HG03060 (cell line): ENCODE results near the gene DMXL1.
A peak's percentile ranks its signal among the peaks of the same experiment; 100 is the strongest.

Source experiments
- ATAC-seq: cut with Tn5 transposase; IDR thresholded peaks from one replicate; pipeline ENCODE4 v1.9.1; 2021; ENCODE audit warnings: low read depth, moderate number of reproducible peaks; ENCODE audit not compliant: unreplicated experiment

The DMXL1 gene

DNA sequence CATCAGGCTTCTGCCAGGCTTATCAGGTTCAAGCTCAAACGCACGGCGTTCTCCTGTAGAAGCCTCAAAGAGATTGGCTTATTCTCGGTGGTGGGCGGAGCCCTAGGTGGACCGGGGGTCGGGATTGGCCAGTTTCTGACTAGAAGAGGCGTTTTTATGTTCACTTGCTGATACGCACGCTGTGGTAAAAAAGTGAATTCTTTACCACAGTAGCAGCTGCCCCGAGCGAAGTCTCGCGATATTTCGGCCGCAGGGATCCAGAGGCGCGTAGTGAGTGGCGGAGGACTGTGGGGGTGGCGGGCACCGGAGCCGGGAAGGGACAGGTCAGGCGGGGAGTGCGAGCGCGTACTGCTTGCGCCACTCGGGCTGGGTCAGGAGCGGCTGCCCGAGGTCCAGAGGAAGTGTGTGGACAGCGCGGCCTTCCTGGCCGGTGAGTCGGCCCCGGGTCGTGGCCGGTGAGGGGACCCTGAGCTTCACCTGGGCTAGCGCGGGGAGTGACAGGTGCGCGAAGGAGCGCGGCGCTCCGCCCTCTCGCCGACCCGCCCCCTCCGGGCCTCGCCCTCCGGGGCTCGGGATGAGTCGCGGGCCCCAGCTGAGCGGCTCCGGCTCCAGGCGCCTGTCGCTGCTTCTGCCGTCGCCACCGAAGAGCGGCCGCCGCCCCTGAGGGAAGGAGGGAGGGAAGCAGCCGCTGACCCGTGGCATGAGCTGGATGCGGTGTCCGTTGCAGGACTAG lies at the start of gene DMXL1:
TSS of gene DMXL1 (plus strand) at position 260 of the 733 bp plus-strand sequence. CDS start 483 bp downstream, outside the sequence.
- peak; percentile 71 for ATAC-seq

GRCh38 chr5:119021149-119021732 lies 49.6 kb upstream of the DMXL1 start:
- no peak for ATAC-seq

GRCh38 chr5:119022017-119022745 lies 48.7 kb upstream of the DMXL1 start:
- peak; percentile 46 for ATAC-seq

DNA sequence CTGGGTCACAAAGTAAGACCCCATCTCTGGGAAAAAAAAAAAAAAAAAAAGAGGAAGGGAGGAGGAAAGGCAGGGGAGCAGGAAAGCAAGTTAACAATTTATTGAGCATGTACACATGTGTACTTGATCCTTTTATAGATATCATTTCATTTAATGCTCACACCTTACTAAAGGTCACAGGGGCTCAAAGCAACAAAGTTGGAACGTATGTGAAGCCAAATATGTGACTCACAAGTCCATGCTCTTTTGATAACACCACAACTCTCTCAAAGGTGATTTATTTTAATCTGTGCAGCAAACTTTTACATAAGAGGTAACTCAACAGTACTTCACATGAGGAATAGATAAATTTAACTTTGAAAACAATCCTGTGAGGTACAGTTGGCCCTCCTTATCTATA lies 48.1 kb upstream of the DMXL1 start:
- ATAC-seq: no peak

GRCh38 chr5:119028575-119028974 lies 42.3 kb upstream of the DMXL1 start:
- ATAC-seq: no peak

DNA sequence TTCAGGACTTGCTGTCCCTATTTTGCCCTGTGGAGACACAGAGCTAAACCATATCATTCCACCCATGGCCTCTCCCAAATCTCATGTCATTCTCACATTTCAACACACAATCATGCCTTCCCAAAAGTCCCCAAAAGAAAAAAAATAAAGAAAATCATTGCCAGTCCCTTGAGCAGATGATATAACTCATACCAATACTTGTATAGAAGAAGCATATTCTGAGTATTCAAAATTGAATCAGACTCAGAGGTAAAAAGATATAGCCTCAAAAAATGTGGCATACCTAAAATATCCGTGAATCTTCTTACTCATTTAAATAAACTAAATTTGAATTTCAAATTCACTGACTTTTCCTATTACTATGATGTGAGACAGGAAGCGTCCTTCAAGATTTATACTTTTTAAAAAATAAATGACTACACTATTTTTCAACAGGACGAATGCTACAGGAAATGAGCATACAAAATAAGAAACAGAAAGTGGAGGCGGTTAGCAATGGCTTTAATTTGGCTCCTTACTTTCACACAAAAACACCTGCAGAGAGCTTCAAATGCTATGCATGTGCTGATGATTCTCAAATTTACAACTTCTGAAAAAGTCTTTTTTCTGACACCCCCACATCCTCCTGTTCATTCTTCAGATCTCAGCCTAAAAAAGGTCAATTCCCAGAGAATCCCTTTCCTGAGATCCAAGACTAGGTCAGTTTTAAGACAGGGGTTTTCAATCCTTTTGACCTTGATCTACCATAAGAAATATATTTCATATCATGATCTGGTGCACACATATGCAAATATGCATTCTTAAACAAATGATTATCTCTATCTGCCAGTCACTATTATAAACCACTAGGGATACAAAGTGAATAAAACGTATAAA lies 39.6 kb upstream of the DMXL1 start:
- peak; percentile 57 for ATAC-seq

DNA sequence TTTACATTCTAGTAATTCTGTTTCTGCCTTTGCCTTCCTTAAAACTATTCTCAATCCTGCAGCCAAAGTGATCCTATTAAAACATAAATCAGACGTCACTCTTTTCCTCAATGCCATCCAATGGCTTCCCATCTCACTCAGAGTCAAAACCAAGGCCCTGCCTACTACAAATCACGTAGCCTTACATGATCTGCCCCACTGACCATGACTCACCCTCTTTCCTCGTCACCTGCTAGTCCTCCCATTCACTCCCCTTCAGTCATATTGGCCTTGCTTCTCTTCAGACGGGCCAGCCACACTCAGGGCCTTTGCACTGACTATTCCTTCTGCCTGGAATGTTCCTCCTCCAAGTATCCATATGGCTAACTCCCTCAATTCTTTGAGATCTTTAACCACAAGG lies 39.0 kb upstream of the DMXL1 start:
- ATAC-seq: peak; percentile 63

- no peak for ATAC-seq
These were observed 38.2 kb upstream of the DMXL1 start for GRCh38 chr5:119032656-119033055.

DNA sequence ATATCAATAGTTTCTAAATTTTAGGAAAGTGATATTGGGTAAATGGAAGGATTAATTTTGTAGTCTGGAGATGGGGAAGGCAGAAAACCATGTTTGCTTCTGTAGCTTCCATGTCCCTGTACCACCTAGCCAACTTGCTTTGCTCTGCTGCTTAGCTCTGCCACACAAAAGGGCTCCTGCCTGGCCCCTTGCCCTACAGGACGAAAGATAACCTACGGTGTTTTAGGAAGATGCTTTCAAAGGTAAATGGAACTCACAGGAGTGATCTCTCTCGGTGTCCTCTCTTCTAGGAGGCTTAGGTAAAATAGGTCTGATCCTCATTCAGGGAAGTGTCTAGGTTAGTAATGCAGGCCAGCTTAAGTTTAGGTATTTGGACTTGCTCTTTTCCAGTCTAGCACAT lies 37.8 kb upstream of the DMXL1 start:
- ATAC-seq: no peak

DNA sequence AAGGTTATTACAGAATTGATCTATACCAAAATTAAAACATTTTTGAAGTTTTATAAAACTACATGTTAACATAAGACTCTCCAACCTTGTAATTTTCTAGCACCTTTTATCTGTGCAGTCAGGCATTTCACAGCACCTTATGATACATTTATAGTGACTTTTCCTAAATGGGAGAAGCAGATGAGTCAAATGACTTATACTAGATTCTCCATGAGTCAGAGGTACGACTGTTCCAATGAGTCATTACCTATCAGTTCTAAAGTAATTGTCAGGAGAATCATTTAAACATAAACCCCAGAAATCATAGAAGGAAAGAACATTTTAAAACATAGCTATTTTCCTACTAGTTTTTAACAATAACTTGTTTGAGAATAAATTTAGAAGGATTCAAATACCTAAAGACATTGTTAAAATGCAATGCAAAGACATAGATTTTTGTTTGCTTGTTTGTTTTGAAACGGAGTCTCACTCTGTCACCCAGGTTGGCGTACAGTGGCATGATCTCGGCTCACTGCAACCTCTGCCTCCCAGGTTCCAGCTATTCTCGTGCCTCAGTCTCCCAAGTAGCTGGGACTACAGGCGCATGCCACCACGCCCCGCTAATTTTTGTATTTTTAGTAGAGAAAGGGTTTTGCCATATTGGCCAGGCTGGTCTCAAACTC lies 34.7 kb upstream of the DMXL1 start:
- no peak for ATAC-seq

DNA sequence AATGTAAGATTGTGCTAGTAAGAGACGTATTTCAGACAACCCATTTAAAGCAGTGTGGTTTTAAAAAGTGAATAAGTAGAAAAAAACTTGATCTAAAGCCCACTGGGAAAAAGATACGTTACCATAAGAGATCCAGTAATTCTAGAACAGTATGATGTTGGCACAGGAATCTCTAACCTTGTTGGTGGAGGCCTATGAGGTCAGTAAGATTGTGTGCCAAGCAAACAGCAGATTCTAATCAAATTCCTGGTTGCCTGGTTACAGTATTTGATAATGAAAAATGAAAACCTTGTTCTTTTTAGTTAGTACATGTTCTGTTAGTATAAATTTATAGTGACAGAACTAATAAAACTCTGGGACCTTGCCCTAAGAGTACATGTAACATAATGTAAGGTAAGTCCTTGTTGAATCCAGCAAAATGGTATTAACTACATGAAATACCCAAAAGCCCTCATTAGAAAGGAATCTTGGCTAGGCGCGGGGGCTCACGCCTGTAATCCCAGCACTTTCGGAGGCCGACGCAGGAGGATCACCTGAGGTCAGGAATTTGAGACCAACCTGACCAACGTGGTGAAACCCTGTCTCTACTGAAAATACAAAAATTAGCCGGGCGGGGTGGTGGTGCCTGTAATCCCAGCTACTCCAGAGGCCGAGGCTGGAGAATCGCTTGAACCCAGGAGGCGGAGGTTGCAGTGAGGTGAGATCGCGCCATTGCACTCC lies 33.2 kb upstream of the DMXL1 start:
- no peak for ATAC-seq

DNA sequence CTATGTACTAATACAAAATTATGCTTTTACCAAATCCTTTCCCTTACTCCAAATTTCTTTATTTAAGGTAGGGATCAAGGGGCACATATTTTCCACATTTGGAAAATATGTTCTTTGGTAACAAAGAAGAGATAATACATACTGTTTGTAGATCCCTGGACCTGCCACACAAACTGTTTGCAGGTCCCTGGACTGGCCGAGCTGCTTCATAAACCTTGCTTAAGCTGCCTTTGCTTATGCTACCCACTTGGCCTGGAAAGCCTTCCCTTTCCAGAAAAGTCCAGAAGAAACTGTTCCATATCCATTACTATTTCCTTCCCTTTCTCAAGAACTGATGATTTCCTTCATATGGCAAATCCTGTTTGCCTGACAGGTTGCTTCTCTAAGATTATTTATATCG lies 22.6 kb upstream of the DMXL1 start:
- no peak for ATAC-seq

DNA sequence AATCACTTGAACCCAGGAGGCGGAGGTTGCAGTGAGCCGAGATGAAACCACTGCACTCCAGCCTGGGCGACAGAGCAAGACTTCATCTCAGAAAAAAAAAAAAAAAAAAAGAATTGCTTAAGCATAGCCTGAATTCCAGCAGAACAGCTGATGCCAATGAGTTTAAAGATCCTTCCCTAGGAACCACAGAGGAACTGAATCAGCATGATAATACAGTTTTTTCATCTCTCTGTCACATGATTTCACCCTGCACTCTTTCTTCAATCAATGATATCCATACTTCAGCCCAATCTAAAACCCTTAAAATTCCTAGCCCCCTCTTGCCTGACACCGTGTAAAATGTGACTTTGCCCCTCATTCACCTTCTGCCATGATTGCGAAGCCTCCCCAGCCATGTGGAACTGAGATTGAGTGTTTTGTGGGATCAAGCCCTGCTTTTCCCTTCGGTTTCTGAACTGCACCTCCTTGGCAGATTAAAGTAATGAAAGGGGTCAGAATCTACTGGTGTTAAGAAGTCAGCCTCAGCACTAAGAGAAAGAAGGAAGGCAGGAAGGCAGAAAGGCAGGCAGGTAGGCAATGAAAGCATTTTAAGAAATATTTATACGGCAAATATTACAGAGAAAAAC lies 20.9 kb upstream of the DMXL1 start:
- ATAC-seq: no peak

DNA sequence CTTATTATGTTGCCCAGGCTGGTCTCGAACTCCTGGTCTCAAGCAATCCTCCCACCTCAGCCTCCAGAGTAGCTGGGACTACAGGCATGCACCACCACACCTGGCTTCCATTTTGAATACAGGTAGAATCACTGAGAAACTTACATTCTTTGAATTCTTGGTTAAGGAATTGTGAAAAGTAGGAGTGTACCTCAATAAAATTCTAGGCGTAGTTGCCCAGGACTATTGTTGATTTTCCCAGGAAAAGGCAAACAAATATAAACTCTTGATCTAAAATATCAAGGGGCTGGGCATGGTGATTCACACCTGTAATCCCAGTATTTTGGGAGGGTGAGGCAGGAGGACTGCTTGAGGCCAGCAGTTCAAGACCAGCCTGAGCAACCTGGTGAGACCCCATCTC lies 16.8 kb upstream of the DMXL1 start:
- ATAC-seq: no peak

- no peak for ATAC-seq
These were observed 15.6 kb upstream of the DMXL1 start for GRCh38 chr5:119055294-119055693.

- ATAC-seq: no peak
These were observed 11.8 kb upstream of the DMXL1 start for GRCh38 chr5:119058979-119059529.

DNA sequence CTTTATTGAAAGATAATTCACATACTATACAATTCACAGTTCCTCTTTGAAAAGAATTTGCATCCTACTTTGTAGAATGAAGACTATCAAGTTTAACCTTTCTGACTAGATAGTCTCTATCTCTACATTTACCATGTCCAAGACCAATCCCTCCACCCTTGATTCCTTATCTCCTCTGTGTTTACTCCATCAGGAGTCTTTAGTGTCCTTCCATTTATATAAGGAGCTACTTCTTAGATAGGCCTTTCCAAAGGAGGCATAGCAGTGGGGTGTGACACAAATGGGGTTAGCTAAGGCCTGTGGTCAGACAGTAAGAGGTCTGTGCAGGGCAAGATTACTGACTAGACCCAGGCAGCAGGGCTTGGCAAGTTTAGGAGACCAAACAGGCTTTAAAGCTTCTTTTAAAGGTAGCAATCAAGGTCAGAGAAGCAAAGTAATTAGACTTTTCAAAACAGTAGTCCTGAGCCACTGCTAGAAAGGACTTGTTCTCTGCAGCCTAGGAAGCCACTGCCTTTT lies 11.1 kb upstream of the DMXL1 start:
- ATAC-seq: no peak

GRCh38 chr5:119063579-119064379 lies 7.1 kb upstream of the DMXL1 start:
- peak; percentile 79 for ATAC-seq
